Stimulated activated CD8-positive, alpha-beta memory T cell treated with anti-CD3 and anti-CD28 coated beads, Interleukin-7, amount 100 ng/mL, for 4 hours (primary cell): ENCODE measurements around the gene COL5A1.

Experiments used
- DNase-seq, 2 donors: peaks; one replicate each; pipeline ENCODE4 v3.0.0-alpha.2; 2020; ENCODE audit warnings: low read depth in 2 of 2

The COL5A1 gene

DNA sequence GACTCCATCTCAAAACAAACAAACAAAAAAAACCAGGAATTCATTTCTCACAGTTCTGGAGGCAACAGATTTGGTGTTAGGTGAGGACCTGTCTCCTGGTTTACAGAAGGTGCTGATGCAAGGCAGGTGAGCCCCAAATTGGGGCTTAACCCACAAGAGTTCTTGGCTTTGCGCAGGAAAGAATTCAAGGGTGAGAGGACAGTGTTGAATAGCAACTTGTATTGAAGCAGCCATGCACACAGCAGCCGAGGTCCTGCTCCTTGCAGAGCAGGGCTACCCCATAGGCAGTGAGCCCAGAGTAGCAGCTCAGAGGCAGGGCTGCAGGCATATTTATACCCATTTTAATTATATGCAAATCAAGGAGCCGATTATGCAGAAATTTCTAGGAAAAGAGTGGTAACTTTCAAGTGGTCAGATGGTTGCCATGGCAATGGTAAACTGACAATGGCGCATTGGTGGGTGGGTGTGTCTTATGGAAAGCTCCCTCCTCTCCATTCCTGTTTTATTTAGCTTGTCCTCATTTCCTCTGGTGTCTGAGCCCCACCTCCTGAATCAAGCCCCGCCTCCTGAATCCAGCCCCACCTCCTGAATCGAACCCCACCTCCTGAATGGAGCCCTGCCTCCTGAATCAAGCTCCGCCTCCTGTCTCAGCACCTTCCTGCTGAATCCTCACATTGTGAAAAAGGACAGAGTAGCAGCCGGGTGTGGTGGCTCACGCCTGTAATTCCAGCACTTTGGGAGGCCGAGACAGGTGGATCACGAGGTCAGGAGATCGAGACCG is 34.5 kb upstream of the COL5A1 start:
- no peak for DNase-seq

DNA sequence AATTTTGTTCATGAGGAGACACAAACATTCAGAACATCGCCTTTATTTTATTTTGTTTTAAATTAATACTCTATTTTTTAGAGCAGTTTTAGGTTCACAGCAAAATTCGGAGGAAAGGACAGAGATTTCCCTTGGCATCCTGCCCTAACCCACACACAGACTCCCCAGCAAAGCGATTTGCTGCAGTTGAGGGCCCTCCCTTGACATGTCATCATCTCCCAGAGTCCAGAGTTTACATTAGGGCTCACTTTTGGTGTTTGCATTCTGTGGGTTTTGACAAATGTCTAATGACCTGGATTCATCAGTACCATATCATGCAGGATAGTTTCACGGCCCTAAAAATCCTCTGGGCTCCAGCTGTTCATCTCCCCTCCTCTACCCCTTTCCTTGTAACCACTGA is 33.6 kb upstream of the COL5A1 start:
- no peak for DNase-seq

DNA sequence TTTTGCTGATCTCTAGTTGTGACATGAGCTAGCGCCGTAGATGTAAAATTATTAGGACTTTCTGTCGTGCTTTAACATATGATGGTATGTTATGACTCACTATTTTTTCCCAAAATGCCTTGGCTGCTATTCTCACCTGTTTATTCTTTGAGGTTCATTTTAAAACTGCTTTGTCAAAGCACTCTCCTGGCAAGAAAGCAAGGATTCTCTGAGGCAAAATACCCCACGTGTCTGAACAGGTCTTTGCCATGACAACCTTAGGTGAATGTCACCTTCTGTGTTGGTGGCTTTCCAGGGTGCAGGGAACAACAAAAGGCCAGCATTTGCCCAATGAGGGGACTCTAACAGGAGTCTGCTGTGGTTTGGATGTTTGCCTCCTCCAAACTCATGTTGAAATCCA is 30.6 kb upstream of the COL5A1 start:
- no peak for DNase-seq

DNA sequence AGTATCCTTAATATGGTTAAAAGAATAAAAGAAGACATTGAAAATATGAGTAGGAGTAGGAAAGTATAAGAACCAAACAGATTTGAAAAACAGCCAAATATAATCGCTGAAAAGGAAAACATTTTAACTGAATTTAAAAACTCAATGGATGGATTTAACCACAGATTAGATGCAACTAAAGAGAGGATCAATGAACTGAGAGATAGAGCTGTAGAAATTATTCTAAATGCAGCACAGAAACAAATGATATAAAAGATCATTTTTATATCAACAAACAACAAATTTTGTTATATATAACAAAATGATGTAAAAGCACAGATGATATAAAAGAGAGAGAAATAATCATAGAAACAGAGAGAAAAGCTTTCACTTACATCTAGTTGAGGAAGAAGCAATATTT is 29.3 kb upstream of the COL5A1 start:
- DNase-seq, result no peak

DNA sequence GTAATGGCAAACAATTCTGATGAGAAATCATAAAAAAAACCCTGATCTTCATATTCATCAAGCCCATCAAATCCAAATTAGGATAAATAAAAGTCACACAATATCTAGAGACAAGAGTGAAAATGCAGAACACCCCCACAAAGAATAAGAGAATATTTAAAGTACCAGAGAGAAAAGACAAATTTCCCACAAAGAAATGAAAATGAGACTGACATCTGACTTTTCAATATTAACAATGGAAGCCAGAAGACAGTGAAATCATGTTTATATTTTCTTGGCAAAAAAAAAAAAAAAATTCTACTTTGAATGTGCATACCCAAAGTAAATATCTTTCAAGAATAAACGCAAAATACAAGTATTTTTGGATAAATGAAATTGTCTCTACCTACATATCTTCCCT is 28.9 kb upstream of the COL5A1 start:
- DNase-seq, result no peak

DNA sequence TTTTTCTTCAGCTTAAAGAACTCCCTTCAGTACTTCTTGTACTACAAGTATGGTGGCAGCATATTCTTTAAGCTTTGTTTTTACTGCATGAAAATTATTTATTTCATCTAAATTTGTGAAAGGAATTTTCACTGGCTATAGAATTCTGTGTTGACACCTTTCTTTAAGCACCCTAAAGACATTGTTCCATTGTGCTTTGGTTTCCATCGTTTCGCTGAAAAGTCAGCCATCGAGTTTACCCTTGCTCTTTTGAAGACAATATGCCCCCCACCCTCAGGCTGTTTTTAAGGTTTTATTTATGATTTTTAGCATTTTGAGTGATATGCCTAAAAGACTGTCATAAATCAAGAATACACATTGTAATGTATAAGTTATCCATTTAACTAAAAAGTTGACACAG is 27.3 kb upstream of the COL5A1 start:
- DNase-seq, result no peak

DNA sequence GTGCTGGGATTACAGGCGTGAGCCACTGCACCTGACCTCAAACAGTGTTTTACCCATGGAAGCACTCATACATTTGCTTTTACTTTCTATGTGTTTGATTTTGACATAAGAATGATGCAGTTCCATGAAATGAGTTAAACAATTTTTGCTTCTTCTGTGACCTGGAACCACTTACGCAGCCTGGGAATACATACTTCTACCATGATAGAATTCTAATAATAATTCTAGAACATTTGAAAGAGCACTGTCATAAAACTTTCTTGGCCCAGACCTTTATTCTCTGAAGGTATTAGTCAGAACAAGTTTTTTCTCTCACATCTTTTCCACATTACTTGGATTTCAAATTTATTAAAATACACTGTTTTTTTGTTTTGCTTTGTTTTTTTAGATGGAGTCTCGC is 25.3 kb upstream of the COL5A1 start:
- no peak for DNase-seq

DNA sequence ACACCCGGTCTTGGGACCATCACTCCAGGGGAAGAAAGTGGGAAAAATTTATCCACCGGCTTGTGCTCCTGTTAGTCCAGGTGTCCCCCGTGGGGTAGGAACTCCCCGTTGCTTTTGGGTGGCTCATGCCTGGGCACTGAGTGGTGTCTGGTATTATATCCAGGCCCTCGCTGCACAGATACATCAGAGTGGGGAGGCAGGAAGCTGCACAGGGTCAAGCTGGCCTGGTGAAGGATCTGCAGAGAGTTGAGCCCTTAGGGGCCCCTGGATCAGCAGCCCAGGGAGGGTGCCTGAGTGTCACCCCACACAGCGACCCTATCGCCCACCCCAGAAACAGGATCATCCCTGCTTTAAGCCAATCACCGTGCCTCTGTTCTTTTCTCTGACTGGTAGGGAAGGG is 24.4 kb upstream of the COL5A1 start:
- DNase-seq, result no peak

DNA sequence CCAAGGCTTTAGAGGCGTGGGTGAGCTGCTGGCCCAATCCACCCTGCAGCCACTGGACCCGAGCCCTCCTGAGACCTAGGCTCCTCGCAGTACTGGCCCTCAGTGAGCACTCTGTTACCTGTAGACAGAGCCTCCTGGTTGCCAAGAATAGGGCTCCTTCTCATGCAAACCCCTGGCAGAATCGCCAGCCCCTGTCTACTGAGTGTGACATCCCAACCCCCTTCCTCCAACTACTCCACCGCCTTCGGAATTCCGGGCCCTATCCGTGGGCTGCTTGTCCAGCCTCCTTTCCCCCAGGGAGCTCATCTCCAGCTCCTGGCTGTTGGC is 23.8 kb upstream of the COL5A1 start:
- DNase-seq, result no peak

DNA sequence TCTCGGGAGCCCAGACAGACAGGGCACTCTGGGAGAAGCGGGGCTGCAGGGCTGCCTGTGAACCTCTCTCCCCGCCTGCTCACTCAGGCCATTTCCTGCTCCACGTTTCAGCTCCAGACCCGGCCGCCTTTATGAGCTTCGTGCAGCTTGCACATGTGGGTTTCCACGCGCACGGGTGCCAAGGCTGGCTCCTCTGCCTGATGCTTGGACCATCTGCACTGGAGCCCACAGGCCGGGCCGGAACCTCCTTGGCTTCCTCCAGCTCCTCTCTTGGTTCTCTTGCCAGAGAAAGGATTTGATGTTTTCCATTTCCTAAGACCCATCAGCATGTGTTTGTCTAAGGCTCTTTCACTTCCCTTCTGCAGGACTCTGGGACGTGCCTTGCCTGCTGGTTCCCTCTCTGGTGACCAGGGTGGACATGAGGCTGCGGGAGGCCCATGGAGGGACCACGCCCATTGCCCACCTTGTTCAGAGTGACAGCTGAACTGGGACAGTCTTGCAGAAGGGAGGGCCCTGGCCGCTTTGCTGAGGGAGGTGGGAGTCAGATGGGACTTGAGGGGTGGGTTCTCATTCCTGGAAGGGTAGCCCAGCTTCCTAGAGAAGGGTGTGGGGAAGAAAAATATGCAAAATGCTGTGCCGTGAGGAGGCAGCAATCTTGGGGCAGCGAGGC is 23.3 kb upstream of the COL5A1 start:
- DNase-seq, result no peak

DNA sequence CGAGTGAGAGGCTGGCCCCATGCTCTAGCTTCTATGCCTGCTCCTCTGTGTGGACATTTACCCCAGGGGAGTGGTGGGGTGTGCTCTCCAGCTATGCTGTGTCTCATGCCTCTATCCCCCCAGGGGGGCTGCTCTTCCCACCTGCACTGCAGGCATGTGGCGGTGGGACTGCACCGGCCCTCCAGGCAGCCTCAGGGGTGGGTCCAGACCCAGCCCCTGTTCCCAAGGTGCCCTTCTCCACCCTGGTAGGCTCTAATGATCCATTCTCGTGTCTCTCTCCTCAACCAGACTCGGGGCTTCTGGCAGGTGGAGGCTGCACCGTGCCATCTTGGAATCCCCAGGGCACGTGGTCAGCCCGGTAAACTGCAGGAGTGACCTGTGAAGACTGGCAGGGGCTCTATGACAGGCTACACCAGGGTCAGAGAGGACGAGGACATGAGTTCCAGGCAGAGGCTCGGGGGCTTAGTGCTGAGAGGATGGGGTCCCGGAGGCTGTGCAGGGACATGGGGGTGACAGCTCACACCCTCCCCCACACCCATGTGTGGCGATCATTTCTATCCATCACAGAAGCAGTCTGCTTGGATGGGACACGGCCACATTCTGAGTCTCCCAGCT is 22.7 kb upstream of the COL5A1 start:
- no peak for DNase-seq

DNA sequence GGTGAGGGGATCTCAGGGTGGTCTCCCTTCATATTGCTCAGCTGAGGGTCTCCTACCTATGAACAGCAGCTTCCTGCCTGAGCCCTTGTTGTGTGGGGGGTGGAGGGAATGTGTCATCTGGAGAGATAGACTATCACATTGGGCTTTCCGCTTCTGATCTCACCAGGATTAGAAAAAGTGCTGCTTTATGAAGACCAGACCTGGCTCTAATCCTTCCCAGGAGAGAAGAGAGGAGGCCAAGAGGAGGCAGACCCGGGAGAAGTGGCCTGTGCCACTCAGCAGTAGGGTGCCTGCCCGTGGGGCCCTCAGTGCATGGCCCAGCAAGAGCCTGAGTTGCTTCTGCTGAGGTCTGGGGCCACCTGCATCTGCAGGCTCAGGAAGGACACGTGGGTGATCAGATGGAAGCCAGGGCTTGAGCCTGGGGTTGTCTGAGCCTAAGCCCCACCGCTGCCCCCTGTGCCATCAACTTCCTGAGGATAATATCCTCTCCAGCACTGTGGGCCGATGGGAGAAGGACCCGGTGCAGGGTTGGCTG is 22.1 kb upstream of the COL5A1 start:
- no peak for DNase-seq

DNA sequence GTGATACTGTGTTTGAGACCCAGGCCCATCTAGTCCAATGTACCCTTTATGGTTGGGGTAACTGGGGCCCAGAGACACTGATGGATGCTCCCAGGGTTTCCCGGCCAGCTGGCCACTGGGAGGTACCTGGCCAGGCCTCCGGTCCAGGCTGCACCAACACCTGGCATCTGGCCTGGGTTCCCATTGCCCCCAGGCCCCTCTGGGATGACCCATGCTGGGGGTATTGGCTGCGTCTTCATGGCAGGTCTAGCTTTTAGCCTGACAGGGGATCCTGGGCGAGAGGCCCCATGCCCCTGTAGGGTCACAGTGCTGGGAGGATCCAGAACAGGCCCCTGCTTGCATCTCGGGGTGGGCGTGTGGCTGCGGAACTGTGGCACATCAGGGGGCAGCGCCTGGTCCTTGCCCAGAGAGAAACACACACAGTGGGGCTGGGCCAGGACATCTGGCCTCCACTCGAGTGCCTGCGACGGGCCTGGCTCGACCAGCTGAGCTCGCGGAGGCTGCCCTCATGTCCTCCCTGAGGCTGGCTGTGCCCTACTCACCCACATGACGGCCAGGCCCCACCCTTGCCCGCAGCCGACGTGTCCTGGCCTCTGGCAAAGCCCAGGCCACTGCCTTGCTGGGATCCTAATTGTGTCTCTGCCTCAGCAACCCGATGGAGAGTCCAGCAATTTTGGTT is 21.5 kb upstream of the COL5A1 start:
- DNase-seq, result no peak

DNA sequence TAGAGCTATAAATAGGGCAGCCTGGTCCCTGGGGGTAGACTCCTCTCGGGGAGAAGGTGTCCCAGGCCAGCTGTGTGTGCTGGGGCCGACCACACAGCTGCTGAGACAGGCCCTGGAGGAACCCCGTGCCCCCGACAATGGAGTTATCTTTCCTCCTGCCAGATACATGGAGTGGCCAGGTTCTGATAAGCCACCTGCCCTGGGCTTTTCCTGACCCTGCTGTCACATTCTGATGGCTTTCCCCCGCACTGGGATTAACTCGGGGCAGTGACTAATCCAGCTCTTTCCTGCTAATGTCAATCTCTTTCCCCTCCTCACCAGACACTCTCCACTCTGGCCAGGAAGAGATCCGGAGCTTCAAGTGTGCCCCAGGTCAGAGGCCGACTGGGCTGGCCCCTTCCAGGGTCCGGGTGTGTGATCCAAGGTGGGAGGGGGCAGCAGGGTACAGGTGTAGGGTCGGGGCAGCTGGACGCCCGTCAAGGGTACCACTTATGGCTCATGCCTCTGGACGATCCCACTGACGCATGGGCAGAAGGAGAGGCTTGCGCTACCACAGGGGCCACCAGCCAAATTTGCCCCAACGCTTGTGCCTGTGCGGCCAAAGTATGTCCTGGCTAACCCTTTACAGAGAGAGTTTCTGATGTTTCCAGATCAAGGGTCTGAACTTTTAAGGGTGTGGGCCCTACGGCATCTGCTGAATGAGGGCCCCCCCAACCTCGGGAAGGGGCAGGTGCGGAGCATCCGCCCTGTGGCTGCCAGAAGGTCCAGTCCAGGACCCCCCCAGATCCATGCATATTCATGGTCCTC is 20.6 kb upstream of the COL5A1 start:
- DNase-seq, result no peak

DNA sequence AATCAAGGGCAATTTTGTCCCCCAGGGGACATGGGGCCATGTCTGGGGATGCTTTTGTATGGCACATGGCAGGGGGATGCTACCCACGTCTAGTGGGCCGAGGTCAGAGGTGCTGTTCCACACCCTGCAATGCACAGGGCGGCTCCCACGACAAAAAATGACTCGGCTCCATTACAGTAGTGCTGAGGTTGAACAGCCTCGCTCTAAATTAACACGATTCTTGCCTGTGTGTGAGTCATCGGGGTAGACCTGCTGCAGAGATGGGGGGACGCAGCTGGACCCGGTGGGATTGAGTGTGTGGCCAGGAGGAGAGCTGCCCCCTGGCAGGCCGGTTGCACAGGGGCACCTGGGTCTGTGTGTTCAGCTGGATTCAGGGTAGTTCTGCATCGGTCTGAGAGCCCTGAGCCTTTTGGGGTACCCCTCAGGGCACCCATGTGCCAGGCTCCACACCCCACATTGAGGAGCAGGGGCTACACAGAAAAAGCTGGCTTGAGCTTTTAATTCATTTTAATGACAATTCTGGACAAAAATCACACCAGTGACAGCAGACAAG is 20.0 kb upstream of the COL5A1 start:
- DNase-seq, result no peak

DNA sequence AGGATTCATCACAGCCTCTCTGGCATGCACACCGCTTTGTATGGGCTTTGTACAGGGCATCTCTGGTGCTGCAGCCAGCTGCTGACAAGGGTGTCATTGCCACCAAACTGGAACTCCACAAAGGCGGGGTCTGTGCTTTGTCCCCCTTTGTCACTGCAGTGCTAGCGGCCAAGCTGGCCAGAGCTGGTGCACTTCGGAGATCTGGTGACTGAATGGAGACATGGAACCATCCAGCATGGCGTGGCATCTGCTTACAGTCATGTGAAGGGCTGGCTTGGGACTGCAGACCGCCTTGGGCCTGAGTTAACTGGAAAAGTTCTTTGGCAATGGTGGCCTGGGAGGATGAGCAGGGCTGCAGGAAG is 18.7 kb upstream of the COL5A1 start:
- no peak for DNase-seq

DNA sequence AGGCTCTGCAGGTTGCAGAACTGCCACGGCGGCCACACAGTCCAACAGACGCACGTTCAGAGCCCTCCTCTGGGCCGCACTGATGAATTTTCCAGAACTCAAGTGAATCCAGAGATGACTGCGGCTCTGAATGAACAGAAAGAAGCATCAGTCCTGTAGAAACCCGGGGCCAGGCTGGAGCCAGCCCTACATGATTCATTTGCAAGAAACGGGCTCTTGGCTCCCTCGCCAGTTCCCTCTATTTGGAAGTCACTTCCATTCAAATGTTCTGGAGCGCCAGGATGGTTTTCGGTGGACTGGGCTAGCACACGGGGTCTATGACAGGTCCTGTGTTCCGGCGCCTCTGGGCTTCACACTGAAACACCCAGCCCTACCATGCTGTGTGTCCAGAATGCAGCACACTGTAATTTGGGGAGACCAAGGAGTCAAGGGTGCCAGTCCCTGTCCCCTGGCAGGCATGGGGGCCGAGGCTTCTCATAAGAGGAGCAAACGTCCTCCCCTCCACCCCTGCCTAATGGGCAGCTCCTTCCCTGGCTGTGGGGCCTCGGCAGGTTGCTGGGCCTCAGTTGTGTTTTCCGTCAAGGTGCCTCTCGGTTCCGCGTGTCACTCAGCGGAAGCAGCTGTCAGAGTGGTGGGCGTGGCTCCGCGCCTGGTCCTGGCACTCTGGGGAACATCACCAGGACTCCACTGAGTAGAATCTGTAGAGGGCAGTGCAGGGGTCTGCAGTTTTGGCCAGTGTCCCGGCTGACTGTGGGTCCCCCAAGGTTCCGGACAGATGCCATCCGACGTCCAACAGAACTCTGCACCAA is 18.1 kb upstream of the COL5A1 start:
- no peak for DNase-seq

DNA sequence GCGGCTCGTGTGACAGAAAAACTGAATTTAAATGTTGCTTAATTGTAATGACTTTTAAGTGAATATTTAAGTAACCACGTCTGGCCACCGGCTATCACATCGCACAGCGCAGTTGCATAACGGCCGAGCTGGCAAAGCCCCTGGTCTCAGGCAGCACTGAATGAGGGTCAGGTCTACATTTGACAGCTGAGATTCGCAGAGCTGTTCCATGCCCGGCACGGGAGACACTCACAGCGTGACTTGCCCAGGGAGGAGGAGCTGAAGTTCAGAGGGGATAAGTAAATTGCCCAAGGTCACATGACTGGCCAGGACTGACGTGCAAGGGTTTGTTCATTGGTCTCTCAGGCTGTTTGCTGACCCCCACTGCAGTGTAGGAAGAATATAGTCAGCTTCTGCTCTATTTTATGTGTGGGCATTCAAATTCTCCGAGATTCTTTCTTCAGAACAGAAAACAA is 17.4 kb upstream of the COL5A1 start:
- DNase-seq, result no peak

DNA sequence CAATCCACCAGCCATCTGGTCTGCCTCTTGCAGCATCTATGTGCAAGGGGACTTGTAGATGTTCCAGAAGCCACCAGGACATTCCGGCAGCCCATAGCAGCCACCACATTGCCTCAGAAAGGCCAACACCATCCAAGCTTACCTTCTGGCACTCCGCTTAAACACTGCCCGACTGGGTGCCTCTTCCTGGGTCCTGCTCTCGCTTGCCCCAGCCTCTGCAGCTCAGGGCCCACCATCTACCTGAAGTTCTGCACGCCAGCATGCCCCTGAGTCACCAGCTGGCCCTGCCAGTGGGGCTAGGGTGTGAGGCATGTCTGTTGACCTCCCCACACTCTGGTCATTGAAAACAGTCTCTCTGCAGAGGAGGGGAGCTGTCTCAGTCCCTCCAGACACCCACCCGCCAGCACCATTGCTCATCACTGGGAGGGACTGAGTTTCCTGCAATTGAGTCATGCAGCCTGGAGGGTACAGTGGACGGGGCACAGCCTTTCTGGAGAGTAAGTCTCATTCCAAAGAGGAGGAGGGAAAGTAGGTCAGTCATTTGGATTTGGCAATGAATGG is 16.9 kb upstream of the COL5A1 start:
- DNase-seq, result no peak
